OCI-LY1 (cell line): Measurements from ENCODE around the gene ABCC3.

Source experiments
- H2AFZ ChIP-seq: fragments of 200-600 bp; sonication (generic), shearing (Covaris generic); 2 replicates; pipeline ENCODE4 v1.6.0; 2014; ENCODE audit warnings: antibody characterized with exemption, mild to moderate bottlenecking, low read length
- H3F3A ChIP-seq: fragments of 200-600 bp; sonication (generic), shearing (Covaris generic); 2 replicates; pipeline ENCODE4 v1.6.0; 2014; ENCODE audit warnings: mild to moderate bottlenecking, antibody characterized with exemption, low read length, moderate library complexity; ENCODE audit not compliant: insufficient read depth
- H3K27ac ChIP-seq: fragments of 200-600 bp; sonication (generic); 2 replicates; pipeline ENCODE4 v1.5.1; 2014; ENCODE audit warnings: low read length, mixed run types, mild to moderate bottlenecking, low read depth; ENCODE audit not compliant: poor library complexity, severe bottlenecking
- H3K27me3 ChIP-seq: fragments of 200-600 bp; sonication (generic); 2 replicates; pipeline ENCODE4 v1.6.0; 2014; ENCODE audit warnings: antibody characterized with exemption, mild to moderate bottlenecking, low read length, moderate library complexity; ENCODE audit not compliant: insufficient read depth
- H3K36me3 ChIP-seq: fragments of 200-600 bp; sonication (generic); 2 replicates; pipeline ENCODE4 v1.6.1; 2014; ENCODE audit warnings: mild to moderate bottlenecking, antibody characterized with exemption, low read length, moderate library complexity, mixed read lengths; ENCODE audit not compliant: insufficient read depth
- H3K4me1 ChIP-seq: fragments of 200-600 bp; sonication (generic); 2 replicates; pipeline ENCODE4 v1.5.1; 2014; ENCODE audit warnings: mild to moderate bottlenecking, low read length, moderate library complexity; ENCODE audit not compliant: insufficient read depth, severe bottlenecking
- H3K4me2 ChIP-seq: fragments of 200-600 bp; sonication (generic), shearing (Covaris generic); 2 replicates; pipeline ENCODE4 v1.6.1; 2014; ENCODE audit warnings: low read length
- H3K4me3 ChIP-seq: fragments of 200-600 bp; sonication (generic); 2 replicates; pipeline ENCODE4 v1.5.1; 2014; ENCODE audit warnings: low read length, low read depth, mild to moderate bottlenecking, mixed read lengths; ENCODE audit not compliant: poor library complexity, severe bottlenecking
- H3K79me2 ChIP-seq: fragments of 200-600 bp; shearing (Covaris generic); 2 replicates; pipeline ENCODE4 v1.6.1; 2016; ENCODE audit warnings: mixed run types, low read length, mixed read lengths; ENCODE audit not compliant: insufficient read depth
- H3K9ac ChIP-seq: fragments of 200-600 bp; sonication (generic), shearing (Covaris generic); 2 replicates; pipeline ENCODE4 v1.6.1; 2014; ENCODE audit warnings: mild to moderate bottlenecking, low read length, mixed read lengths
- H3K9me2 ChIP-seq: fragments of 200-600 bp; sonication (generic), shearing (Covaris generic); 2 replicates; pipeline ENCODE4 v1.6.1; 2014; ENCODE audit warnings: low read depth, mild to moderate bottlenecking, low read length, mixed read lengths
- H3K9me3 ChIP-seq: fragments of 200-600 bp; shearing (Covaris generic); 2 replicates; pipeline ENCODE4 v1.6.1; 2014; ENCODE audit warnings: low read length, mixed read lengths
- H4K20me1 ChIP-seq: fragments of 200-600 bp; sonication (generic), shearing (Covaris generic); 2 replicates; pipeline ENCODE4 v1.6.0; 2016; ENCODE audit warnings: mild to moderate bottlenecking, low read length; ENCODE audit not compliant: insufficient read depth
- CTCF ChIP-seq: fragments of 200-600 bp; sonication (generic), shearing (Covaris generic); IDR thresholded peaks from 2 replicates; pipeline ENCODE4 v1.5.1; 2017; ENCODE audit warnings: mild to moderate bottlenecking, antibody characterized with exemption, low read length, moderate library complexity, mixed read lengths
- EZH2 ChIP-seq: fragments of 200-600 bp; sonication (generic), shearing (Covaris generic); IDR thresholded peaks from 2 replicates; pipeline ENCODE4 v1.8.0; 2017; ENCODE audit warnings: borderline replicate concordance, mixed run types, mild to moderate bottlenecking, antibody characterized with exemption, low read length, moderate library complexity, mixed read lengths

The ABCC3 gene

GRCh38 chr17:50641357-50641756 is 6.7 kb downstream of the ABCC3 start:
- Histone ChIP-seq H3K27me3 (no peaks in the 10 kb centered on the region), H3K79me2 (no peaks in the 10 kb centered on the region), H3K9me2 (no peaks in the 10 kb centered on the region), H3K4me1 (no peaks in the 10 kb centered on the region), H3K36me3 (no peaks in the 10 kb centered on the region), H3K9ac (no peak overlapping the region), H3F3A (no peaks in the 10 kb centered on the region), H3K9me3 (no peaks in the 10 kb centered on the region), H3K27ac (no peak overlapping the region), H3K4me3 (no peak overlapping the region), H4K20me1 (no peaks in the 10 kb centered on the region), H2AFZ (no peak overlapping the region), H3K4me2 (no peak overlapping the region)
- TF ChIP-seq EZH2 (no peak), CTCF (no peak)

DNA sequence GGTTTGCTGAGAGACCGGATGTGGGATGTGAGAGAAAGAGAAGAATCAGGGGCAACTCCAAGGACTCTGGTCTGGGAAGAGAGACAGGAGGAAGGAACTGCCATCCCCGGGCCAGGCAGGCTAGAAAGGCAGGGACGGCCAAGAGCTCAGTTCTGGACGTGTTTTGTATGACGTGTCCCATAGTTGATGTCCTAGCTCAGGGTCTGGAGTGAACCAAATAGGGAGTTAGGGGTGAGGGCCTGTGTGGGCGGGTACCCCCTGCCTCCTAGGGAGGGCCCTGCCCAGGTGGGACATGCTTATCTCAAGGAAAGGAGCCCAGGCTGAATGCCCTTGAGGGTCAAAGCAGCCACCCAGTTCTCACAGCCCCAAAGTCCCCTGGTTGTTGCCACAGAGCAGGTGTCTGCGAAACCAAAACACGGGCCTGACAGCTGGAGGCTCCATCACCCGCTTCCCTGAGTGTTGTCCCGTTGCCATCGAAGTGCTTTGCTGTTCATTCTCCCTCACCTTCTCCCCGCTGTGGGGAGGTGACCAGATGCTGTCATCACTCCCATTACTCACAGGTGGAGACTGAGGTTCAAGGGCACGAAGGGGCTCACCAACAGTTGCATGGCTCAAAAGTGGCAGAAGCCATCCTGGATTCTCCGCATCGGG is 7.5 kb downstream of the ABCC3 start:
- no peak overlapping the region for H3K4me2 ChIP-seq
- H4K20me1 ChIP-seq, result no peaks in the 10 kb centered on the region
- H3K36me3 ChIP-seq, result no peaks in the 10 kb centered on the region
- TF ChIP-seq EZH2 (no peak), CTCF (no peak)
- no peaks in the 10 kb centered on the region for H3K27me3 ChIP-seq
- H3K9me3 ChIP-seq, result no peaks in the 10 kb centered on the region
- no peaks in the 10 kb centered on the region for H3K79me2 ChIP-seq
- no peaks in the 10 kb centered on the region for H3K4me1 ChIP-seq
- H3K27ac ChIP-seq, result no peak overlapping the region
- no peaks in the 10 kb centered on the region for H3F3A ChIP-seq
- H3K9me2 ChIP-seq, result no peaks in the 10 kb centered on the region
- no peak overlapping the region for H2AFZ ChIP-seq
- H3K9ac ChIP-seq, result no peak overlapping the region
- H3K4me3 ChIP-seq, result no peak overlapping the region

DNA sequence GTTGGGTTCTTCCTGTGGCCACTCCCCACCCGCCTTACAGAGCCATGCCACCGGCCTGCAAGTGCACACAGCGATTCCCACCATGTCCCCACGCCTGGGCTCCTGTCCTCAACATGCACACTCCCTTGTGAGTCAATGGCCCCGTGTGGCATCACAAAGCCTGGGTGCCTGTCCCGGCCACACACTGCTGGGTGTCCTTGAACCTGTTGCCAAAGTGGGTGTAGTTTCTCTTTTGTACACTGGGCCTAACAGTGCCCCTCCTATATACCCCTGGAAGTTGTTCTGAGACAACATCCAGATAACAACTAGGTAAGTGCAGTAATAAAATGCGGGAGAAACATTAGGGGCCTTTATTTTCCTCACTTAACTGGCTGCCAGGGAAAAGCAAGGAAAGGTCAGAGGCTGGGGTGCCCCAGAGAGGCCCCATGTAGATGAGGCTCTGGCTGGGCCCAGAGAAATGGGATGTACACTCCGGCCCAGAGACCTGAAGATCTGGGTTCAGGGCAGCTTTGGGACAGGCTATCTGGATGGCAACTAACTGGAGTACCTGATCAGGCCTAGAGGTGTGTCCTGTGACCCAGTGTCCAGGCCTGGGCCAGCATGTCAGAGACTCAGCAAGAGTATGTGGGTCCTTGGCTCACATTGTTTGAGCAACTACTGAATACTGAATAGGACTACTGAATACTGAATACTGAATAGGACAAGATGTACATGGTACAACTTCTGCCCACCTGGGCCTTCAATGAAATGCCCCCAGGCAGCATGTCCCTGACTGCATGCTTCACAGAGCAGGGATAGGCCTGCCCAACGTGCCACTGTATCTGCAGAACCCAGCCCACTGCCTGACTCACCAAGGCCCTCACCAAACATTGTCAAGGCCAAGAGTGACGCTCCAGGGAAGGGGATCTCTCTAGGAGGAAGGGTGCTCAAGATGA is 8.3 kb downstream of the ABCC3 start:
- no peak overlapping the region for H2AFZ ChIP-seq
- no peaks in the 10 kb centered on the region for H3K36me3 ChIP-seq
- TF ChIP-seq EZH2 (no peak), CTCF (no peak)
- H4K20me1 ChIP-seq, result no peaks in the 10 kb centered on the region
- H3K9ac ChIP-seq, result no peak overlapping the region
- no peaks in the 10 kb centered on the region for H3K9me2 ChIP-seq
- H3K4me3 ChIP-seq, result no peak overlapping the region
- no peak overlapping the region for H3K4me2 ChIP-seq
- no peaks in the 10 kb centered on the region for H3K9me3 ChIP-seq
- no peaks in the 10 kb centered on the region for H3K4me1 ChIP-seq
- no peaks in the 10 kb centered on the region for H3K27me3 ChIP-seq
- H3K27ac ChIP-seq, result no peak overlapping the region
- H3F3A ChIP-seq, result no peaks in the 10 kb centered on the region
- no peaks in the 10 kb centered on the region for H3K79me2 ChIP-seq
